ENCODE results near the gene ABT1. TPM values are rescaled to one million over a fixed set of nuclear protein-coding genes. Genes with fewer than 3 reads are reported as not detected.

Gene ABT1
- total and polyA plus RNA-seq, 2 of the 8 experiments (the other 6 are each of a cell fraction or from before 2014, with no cell fraction given), result 20.5 to 30.7 TPM

GRCh38 chr6:26577720-26578072, 19.1 kb upstream of the ABT1 start:
- 7% methylated on average over 17 of the region's 17 CpGs; no CpG with 5 or more reads in 1 of the 2 experiments for WGBS, 2 experiments (ENCODE audit: extremely low coverage in 1 of 2, insufficient coverage in 1 of 2, insufficient read length in 1 of 2, insufficient replicate concordance in 2 of 2, low coverage in 1 of 2, low lambda C conversion rate in 2 of 2, missing lambda C conversion rate in 1 of 2)
- no peak overlapping the region for H2BK12ac ChIP-seq (ENCODE audit: low read depth, low read length)
- no peak overlapping the region for H3K14ac ChIP-seq (ENCODE audit: insufficient read length)
- H2BK120ac ChIP-seq (replicated peaks; ENCODE audit: low read depth, low read length), result no peak overlapping the region
- peak overlapping the region; percentile 50 to 86 (median 72) for H3K4me3 ChIP-seq (ENCODE audit: extremely low read depth in 1 of 4, insufficient read depth in 2 of 4, low read depth in 3 of 4, low read length in 4 of 4)
- H3K23ac ChIP-seq (ENCODE audit: insufficient read length), result no peak overlapping the region
- peak overlapping the region; percentile 78 for H2AFZ ChIP-seq (ENCODE audit: low read length)
- ChIA-PET POLR2A (ENCODE audit: partially characterized antibody) (interaction anchor here (1.0 to 4.1 kb wide), 4 partner anchors 17 to 362 kb away, joined by 3 to 29 read pairs (median 6); a partner anchor contains a TSS), CTCF (ENCODE audit: partially characterized antibody) (interaction anchor here (0.7 to 14.7 kb wide), 5 partner anchors 16 to 400 kb away, joined by 3 to 134 read pairs (median 3); partner anchors contain the start of gene ABT1)
- H3K4me1 ChIP-seq (replicated peaks in 1 of 4; ENCODE audit: control insufficient read depth in 3 of 4, insufficient read depth in 4 of 4, low read length in 3 of 4), result no peaks in the 10 kb centered on the region
- H3K79me2 ChIP-seq (ENCODE audit: control insufficient read depth in 1 of 2, insufficient read depth in 2 of 2, low read length in 2 of 2), result no peaks in the 10 kb centered on the region
- no peak for DNase-seq (ENCODE audit: low read depth in 1 of 2, low spot score in 2 of 2)
- H4K5ac ChIP-seq (ENCODE audit: insufficient read length, low read depth, low read length), result no peak overlapping the region
- H3K23me2 ChIP-seq (ENCODE audit: low read depth, low read length), result peaks cover 4% of the 10 kb centered on the region; the same call in 1 of the 2 replicates
- H2BK15ac ChIP-seq (ENCODE audit: low read length), result no peak overlapping the region
- H3K27me3 ChIP-seq (replicated peaks in 1 of 4; ENCODE audit: control insufficient read depth in 3 of 4, extremely low read depth in 1 of 4, insufficient read depth in 3 of 4, low read length in 3 of 4), result peaks cover 0 to 4% (median 0%) of the 10 kb centered on the region in 4 experiments; a peak in 2 of 7 replicates
- H3K9ac ChIP-seq (replicated peaks in 1 of 4; ENCODE audit: extremely low read depth in 1 of 4, low read depth in 3 of 4, low read length in 3 of 4), result peak overlapping the region in 1 of 4 experiments; percentile 43; a peak in 1 of 7 replicates
- H4K91ac ChIP-seq (replicated peaks; ENCODE audit: insufficient read length, low read length), result no peak overlapping the region
- FAIRE-seq, result no peak
- TF ChIP-seq ATF2 (IDR thresholded peaks at IDR 0.05; ENCODE audit: low read length) (no peak), KDM4A (IDR thresholded peaks at IDR 0.05; ENCODE audit: low read depth, low read length, severe bottlenecking) (peak; percentile 19)
- no peak overlapping the region for H3K4ac ChIP-seq (replicated peaks; ENCODE audit: insufficient read length, low read depth, low read length)
- H2BK20ac ChIP-seq (ENCODE audit: low read length), result no peak overlapping the region
- H3K27ac ChIP-seq (ENCODE audit: low read depth, low read length), result no peak overlapping the region
- no peaks in the 10 kb centered on the region for H3K79me1 ChIP-seq (ENCODE audit: low read depth, low read length)
- no peaks in the 10 kb centered on the region for H3K9me3 ChIP-seq (ENCODE audit: insufficient read depth in 2 of 2, low read depth in 1 of 2, low read length in 1 of 2)
- no peak overlapping the region for H4K8ac ChIP-seq (ENCODE audit: extremely low read depth, insufficient read depth, low read length)
- H2BK5ac ChIP-seq (ENCODE audit: low read depth, low read length), result no peak overlapping the region
- no peak overlapping the region for H2AK5ac ChIP-seq (ENCODE audit: low read depth, low read length)
- H4K20me1 ChIP-seq (replicated peaks in 1 of 2; ENCODE audit: control insufficient read depth in 1 of 2, insufficient read depth in 2 of 2, low read length in 2 of 2), result no peaks in the 10 kb centered on the region
- H3K36me3 ChIP-seq (ENCODE audit: control insufficient read depth in 2 of 4, insufficient read depth in 4 of 4, low read length in 3 of 4), result no peaks in the 10 kb centered on the region
- H3K4me2 ChIP-seq (ENCODE audit: insufficient read depth in 1 of 2, low read depth in 2 of 2, low read length in 2 of 2), result peak overlapping the region; percentile 57 to 71
- no peak overlapping the region for H3K56ac ChIP-seq (replicated peaks; ENCODE audit: insufficient read length, low read depth, low read length)
- H3K18ac ChIP-seq (ENCODE audit: extremely low read depth, low read length), result no peak overlapping the region
